ENCODE data around the gene GGTA1. TPM values are rescaled to one million over a fixed set of nuclear protein-coding genes. Genes with fewer than 3 reads are reported as not detected.

Gene GGTA1
- not detected in 2 replicates for total RNA-seq (2011; cell fraction: chromatin; rRNA removed; ENCODE audit: low replicate concordance)
- not detected in 2 replicates for total RNA-seq (2011; cell fraction: nucleolus; rRNA removed)
- not detected in 2 replicates for total RNA-seq (2011; cell fraction: nucleoplasm; rRNA removed)
- total RNA-seq (2014; rRNA removed) (not detected in 2 replicates), total RNA-seq (2014; rRNA removed; fragmentation: Illumina TruSeq; extraction: Trizol) (not detected in 2 replicates), total RNA-seq (2015; rRNA removed; fragmentation: Illumina TruSeq; extraction: Trizol) (not detected in 2 replicates), total RNA-seq (2021) (not detected in 2 replicates), polyA plus RNA-seq (2011; rRNA removed) (not detected in 2 replicates), polyA plus RNA-seq (2014; fragmentation: Illumina TruSeq; extraction: Trizol) (not detected in 2 replicates), polyA plus RNA-seq (2014; fragmentation: Nextera tagmentation; extraction: Ambion mirVana) (under 1 TPM; 0.04 to 0.15 TPM), polyA plus RNA-seq (2014; rRNA removed) (not detected in 2 replicates), polyA minus RNA-seq (2011; rRNA and poly(A)+ RNA removed) (not detected in 2 replicates), Bru-seq, nascent RNA (percentile 4 among the genes with signal in this experiment), BruChase-seq, experiment 1, labeled RNA remaining after a 2-hour chase (percentile 8 among the genes with signal in this experiment), BruChase-seq, experiment 2, labeled RNA remaining after a 6-hour chase (percentile 4 among the genes with signal in this experiment)
- not detected in 2 replicates for polyA plus RNA-seq (2011; cell fraction: cytosol; rRNA removed)
- polyA plus RNA-seq (2011; cell fraction: nucleus; rRNA removed): not detected in 2 replicates
- 0.15 and 0.20 TPM in 2 replicates for polyA plus RNA-seq (2012)
- polyA minus RNA-seq (2011; cell fraction: cytosol; rRNA and poly(A)+ RNA removed): not detected in 2 replicates
- not detected in 2 replicates for polyA minus RNA-seq (2011; cell fraction: nucleus; rRNA and poly(A)+ RNA removed)
- long read RNA-seq, experiment 1, partial matches to known transcripts: 0 of 1 reads
- long read RNA-seq, experiment 1, other reads (novel, unspliced or antisense): 1 of 1 reads
- long read RNA-seq, experiment 2: 0 reads
- long read RNA-seq, experiment 3, partial matches to known transcripts: 0 of 1 reads
- long read RNA-seq, experiment 3, other reads (novel, unspliced or antisense): 1 of 1 reads

DNA sequence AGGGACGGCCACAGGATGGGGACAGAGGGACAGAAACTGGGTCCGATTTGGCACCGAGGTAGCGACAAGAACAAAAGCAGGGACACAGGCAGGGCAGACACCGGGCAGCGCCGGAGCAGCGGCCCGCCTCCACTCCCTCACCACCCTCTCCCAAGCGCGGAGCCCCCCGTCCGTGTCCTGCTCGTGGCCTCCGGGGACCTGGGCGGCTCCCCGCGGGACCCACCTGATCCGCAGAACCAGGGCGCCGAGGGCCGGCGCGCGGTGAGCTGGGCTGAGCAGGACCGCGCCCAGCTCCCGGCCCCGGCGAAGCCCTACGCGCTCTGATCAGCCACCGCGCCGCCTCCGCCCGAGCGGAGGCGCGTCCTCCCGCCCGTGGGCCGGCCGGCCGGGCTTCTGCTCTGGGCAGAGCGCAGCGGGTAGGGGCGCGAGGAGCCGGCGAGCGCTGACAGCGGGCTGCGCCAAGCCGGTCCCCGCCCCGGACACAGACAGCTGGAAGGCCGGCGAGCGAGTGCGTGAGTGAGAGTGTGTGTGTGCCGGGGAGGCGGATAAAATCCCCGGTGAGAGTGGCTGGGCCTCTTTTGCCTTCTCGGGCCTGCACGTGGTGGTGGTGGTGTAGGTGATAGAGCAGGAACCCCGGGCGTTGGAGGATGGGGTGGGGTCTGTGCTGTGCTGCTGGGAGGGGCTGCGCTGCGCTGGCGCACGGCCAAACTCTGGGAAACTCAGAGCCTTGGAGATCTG is at the start of gene GGTA1:
Gene GGTA1, minus strand, starts transcription at position 418 of the 738 bp plus-strand sequence. CDS start 31,922 bp downstream, outside the sequence.
- Histone ChIP-seq H4K20me1 (replicated peaks; ENCODE audit: control insufficient read depth, insufficient read depth, low read length) (no peaks in the 10 kb centered on the region), H3K36me3 (ENCODE audit: control insufficient read depth, insufficient read depth, low read length) (no peaks in the 10 kb centered on the region), H3K27ac (ENCODE audit: extremely low read depth, low read depth, low read length) (no peak within 1 kb of the TSS), H3K9me1 (ENCODE audit: control insufficient read depth, insufficient read depth, low read length) (no peaks in the 10 kb centered on the region), H3K4me1 (replicated peaks in 1 of 2; ENCODE audit: control insufficient read depth in 2 of 2, insufficient read depth in 2 of 2, low read length in 2 of 2) (peaks cover 0 to 15% of the 10 kb centered on the region in 2 experiments; a peak in 2 of 5 replicates), H3K9ac (ENCODE audit: insufficient read depth in 1 of 2, low read depth in 2 of 2, low read length in 2 of 2) (0 out of 4 replicates have a peak within 1 kb of the TSS, but pooled peaks of 1 of the 2 experiments have one; percentile 35), H2AFZ (ENCODE audit: low read depth, low read length) (no peak within 1 kb of the TSS), H3K4me3 (no peak within 1 kb of the TSS; the same call in 1 of the 2 replicates), H3K27me3 (ENCODE audit: control insufficient read depth in 2 of 2, insufficient read depth in 2 of 2, low read length in 2 of 2) (peaks cover 24 to 47% of the 10 kb centered on the region in 2 experiments), H3K79me2 (ENCODE audit: control insufficient read depth, insufficient read depth, low read length) (no peaks in the 10 kb centered on the region), H3K4me2 (ENCODE audit: insufficient read depth, low read length) (no peak within 1 kb of the TSS), H3K9me3 (replicated peaks; ENCODE audit: control insufficient read depth, insufficient read depth, low read depth, low read length) (peaks cover 5% of the 10 kb centered on the region)
- 2% methylated on average over 34 of the region's 72 CpGs for WGBS (ENCODE audit: insufficient coverage, low coverage, missing lambda C conversion rate)
- DNase-seq (ENCODE audit: extremely low read depth in 1 of 4, low spot score in 3 of 4) (peak; percentile 19 to 55 (median 43)), FAIRE-seq (no peak), ATAC-seq (peak; percentile 77)
- intact Hi-C loops (cut with micrococcal nuclease) (no loop called here), in situ Hi-C loops (cut with MboI) (no loop called here)
- CTCF ChIA-PET (ENCODE audit: low intra/inter-chr PET ratio): interaction anchor here (0.6 kb wide), 1 partner anchor 37 kb away, joined by 3 read pairs; no protein-coding TSS in a partner anchor
- POLR2A ChIA-PET: interaction anchor here (0.6 to 0.7 kb wide), 3 partner anchors 22 to 600 kb away, joined by 3 read pairs; no protein-coding TSS in a partner anchor
- no TSS peak for BruUV-seq (replicated peaks)
- peak; percentile 21; the same call in 1 of the 2 replicates for TF ChIP-seq L3MBTL2 (IDR thresholded peaks at IDR 0.05)
- TF ChIP-seq MTA3 (IDR thresholded peaks at IDR 0.05; ENCODE audit: borderline replicate concordance): no peak
- TF ChIP-seq SMARCC2 (IDR thresholded peaks at IDR 0.05; ENCODE audit: low read depth): no peak
- TF ChIP-seq TEAD1 (CRISPR knock-in tag; IDR thresholded peaks at IDR 0.05): no peak
- TF ChIP-seq THRAP3 (IDR thresholded peaks at IDR 0.05; ENCODE audit: borderline replicate concordance): no peak
- TF ChIP-seq, protein P1, sequence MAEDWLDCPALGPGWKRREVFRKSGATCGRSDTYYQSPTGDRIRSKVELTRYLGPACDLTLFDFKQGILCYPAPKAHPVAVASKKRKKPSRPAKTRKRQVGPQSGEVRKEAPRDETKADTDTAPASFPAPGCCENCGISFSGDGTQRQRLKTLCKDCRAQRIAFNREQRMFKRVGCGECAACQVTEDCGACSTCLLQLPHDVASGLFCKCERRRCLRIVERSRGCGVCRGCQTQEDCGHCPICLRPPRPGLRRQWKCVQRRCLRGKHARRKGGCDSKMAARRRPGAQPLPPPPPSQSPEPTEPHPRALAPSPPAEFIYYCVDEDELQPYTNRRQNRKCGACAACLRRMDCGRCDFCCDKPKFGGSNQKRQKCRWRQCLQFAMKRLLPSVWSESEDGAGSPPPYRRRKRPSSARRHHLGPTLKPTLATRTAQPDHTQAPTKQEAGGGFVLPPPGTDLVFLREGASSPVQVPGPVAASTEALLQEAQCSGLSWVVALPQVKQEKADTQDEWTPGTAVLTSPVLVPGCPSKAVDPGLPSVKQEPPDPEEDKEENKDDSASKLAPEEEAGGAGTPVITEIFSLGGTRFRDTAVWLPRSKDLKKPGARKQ (CRISPR knock-in tag; IDR thresholded peaks at IDR 0.05): no peak
- TF ChIP-seq, protein P2, sequence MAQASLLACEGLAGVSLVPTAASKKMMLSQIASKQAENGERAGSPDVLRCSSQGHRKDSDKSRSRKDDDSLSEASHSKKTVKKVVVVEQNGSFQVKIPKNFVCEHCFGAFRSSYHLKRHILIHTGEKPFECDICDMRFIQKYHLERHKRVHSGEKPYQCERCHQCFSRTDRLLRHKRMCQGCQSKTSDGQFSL (CRISPR knock-in tag; IDR thresholded peaks at IDR 0.05): peak; percentile 12; the same call in 1 of the 2 replicates
- TF ChIP-seq, protein P2 (tag; IDR thresholded peaks at IDR 0.05): no peak
- TF ChIP-seq, protein P3, sequence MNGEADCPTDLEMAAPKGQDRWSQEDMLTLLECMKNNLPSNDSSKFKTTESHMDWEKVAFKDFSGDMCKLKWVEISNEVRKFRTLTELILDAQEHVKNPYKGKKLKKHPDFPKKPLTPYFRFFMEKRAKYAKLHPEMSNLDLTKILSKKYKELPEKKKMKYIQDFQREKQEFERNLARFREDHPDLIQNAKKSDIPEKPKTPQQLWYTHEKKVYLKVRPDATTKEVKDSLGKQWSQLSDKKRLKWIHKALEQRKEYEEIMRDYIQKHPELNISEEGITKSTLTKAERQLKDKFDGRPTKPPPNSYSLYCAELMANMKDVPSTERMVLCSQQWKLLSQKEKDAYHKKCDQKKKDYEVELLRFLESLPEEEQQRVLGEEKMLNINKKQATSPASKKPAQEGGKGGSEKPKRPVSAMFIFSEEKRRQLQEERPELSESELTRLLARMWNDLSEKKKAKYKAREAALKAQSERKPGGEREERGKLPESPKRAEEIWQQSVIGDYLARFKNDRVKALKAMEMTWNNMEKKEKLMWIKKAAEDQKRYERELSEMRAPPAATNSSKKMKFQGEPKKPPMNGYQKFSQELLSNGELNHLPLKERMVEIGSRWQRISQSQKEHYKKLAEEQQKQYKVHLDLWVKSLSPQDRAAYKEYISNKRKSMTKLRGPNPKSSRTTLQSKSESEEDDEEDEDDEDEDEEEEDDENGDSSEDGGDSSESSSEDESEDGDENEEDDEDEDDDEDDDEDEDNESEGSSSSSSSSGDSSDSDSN (IDR thresholded peaks at IDR 0.05; ENCODE audit: borderline replicate concordance in 1 of 2, low read depth in 2 of 2, low read length in 2 of 2): peak; percentile 61 to 79; a peak in 2 of 4 replicates
- TF ChIP-seq KLF16 (IDR thresholded peaks at IDR 0.05): no peak
